Measurements from ENCODE around the gene MRPL21. TPM values are rescaled to one million over a fixed set of nuclear protein-coding genes. Genes with fewer than 3 reads are reported as not detected.

MRPL21 gene
- total RNA-seq, 2 donors from 2014 or later = 43.4 to 96.4 TPM

Other genes starting within 250 kb of the MRPL21 start
- 1 to 10 TPM in 1 of 2 donors, under 1 TPM in 1; 0.66 to 1.6 TPM for gene GAL, start 219.3 kb downstream of the MRPL21 start, total RNA-seq
- gene TESMIN, start 152.3 kb downstream of the MRPL21 start, total RNA-seq = 10 to 100 TPM in 1 of 2 donors, 1 to 10 TPM in 1; 7.7 to 11.8 TPM
- gene CPT1A, start 61.9 kb downstream of the MRPL21 start, total RNA-seq = 10 to 100 TPM; 12.9 to 45.0 TPM
- 10 to 100 TPM; 27.2 to 38.3 TPM for gene IGHMBP2, start 59 bp upstream of the MRPL21 start, total RNA-seq
- gene MRGPRD, start 77.2 kb upstream of the MRPL21 start, total RNA-seq = not detected
- gene MRGPRF, start 109.4 kb upstream of the MRPL21 start, total RNA-seq = not detected
- gene TPCN2, start 145.1 kb upstream of the MRPL21 start, total RNA-seq = 10 to 100 TPM; 12.8 to 15.9 TPM